H1 (cell line): ENCODE results near the gene NFAT5.

Source experiments
- ASH2L ChIP-seq: fragments of 200-600, 300-600 bp; sonication (generic); IDR thresholded peaks from one replicate; pipeline ENCODE4 v1.7.1; 2017; ENCODE audit warnings: low read length
- CTCF ChIP-seq, 3 experiments: IDR thresholded peaks; 1 replicate in 2 of 3; 2 replicates in 1 of 3; pipeline versions ENCODE4 v1.5.1 to v1.6.1; 2011; ENCODE audit warnings: low read length in 3 of 3, mild to moderate bottlenecking in 3 of 3, inconsistent platforms in 2 of 3, low read depth in 1 of 3, moderate library complexity in 1 of 3; ENCODE audit not compliant: insufficient read depth in 1 of 3; ENCODE audit errors: control extremely low read depth in 1 of 3
- EZH2 ChIP-seq: fragments of 200-600 bp; sonication (generic); IDR thresholded peaks from 2 replicates; pipeline ENCODE4 v1.7.1; 2012; ENCODE audit warnings: low read depth, mild to moderate bottlenecking, moderate library complexity, low read length, inconsistent platforms; ENCODE audit not compliant: severe bottlenecking
- GABPA ChIP-seq: IDR thresholded peaks from 2 replicates; pipeline ENCODE4 v1.6.1; 2011; ENCODE audit warnings: mild to moderate bottlenecking, low read length, moderate library complexity, borderline replicate concordance; ENCODE audit not compliant: insufficient read depth
- GTF2F1 ChIP-seq: IDR thresholded peaks from 2 replicates; pipeline ENCODE4 v1.6.1; 2012; ENCODE audit warnings: low read depth, low read length, improper control_type of control experiment, borderline replicate concordance
- NRF1 ChIP-seq: IDR thresholded peaks from 2 replicates; pipeline ENCODE4 v1.6.1; 2011; ENCODE audit warnings: mild to moderate bottlenecking, low read depth, low read length, improper control_type of control experiment
- SP1 ChIP-seq: IDR thresholded peaks from 2 replicates; pipeline ENCODE4 v1.6.1; 2011; ENCODE audit warnings: low read depth, low read length
- SP4 ChIP-seq: IDR thresholded peaks from 2 replicates; pipeline ENCODE4 v1.6.1; 2012; ENCODE audit warnings: low read length, inconsistent platforms
- TAF1 ChIP-seq: IDR thresholded peaks from 2 replicates; pipeline ENCODE4 v1.6.1; 2011; ENCODE audit warnings: mild to moderate bottlenecking, low read depth, low read length
- TEAD4 ChIP-seq: IDR thresholded peaks from 2 replicates; pipeline ENCODE4 v1.6.1; 2012; ENCODE audit warnings: low read depth, low read length, inconsistent platforms, mixed read lengths
- USF2 ChIP-seq: IDR thresholded peaks from 2 replicates; pipeline ENCODE4 v1.6.1; 2011; ENCODE audit warnings: low read length, improper control_type of control experiment
- TF ChIP-seq, protein P1 (sequence below): IDR thresholded peaks from 2 replicates; pipeline ENCODE4 v1.6.1; 2012; ENCODE audit warnings: inconsistent platforms

- TF ChIP-seq SP1 (no peak), TEAD4 (no peak), CTCF (IDR thresholded peaks at IDR 0.05; ENCODE audit: control extremely low read depth in 1 of 3, insufficient read depth in 1 of 3, low read depth in 1 of 3, low read length in 3 of 3) (no peak), NRF1 (no peak), TAF1 (no peak), SP4 (no peak), EZH2 (no peak), USF2 (no peak), ASH2L (no peak), GTF2F1 (no peak), GABPA (no peak)
- TF ChIP-seq, protein P1, sequence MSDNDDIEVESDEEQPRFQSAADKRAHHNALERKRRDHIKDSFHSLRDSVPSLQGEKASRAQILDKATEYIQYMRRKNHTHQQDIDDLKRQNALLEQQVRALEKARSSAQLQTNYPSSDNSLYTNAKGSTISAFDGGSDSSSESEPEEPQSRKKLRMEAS: no peak
Observed at GRCh38 chr16:69607674-69608073, 41.9 kb downstream of the NFAT5 start.
